ENCODE data around the gene CEMIP. TPM values are rescaled to one million over a fixed set of nuclear protein-coding genes. Genes with fewer than 3 reads are reported as not detected.

The CEMIP gene
- total and polyA plus RNA-seq, 2 experiments from 2014 or later: 0.27 to 2.1 TPM

GRCh38 chr15:80948651-80949292, 169.6 kb downstream of the CEMIP start:
- H3K79me2 ChIP-seq (replicated peaks; ENCODE audit: insufficient read depth): no peaks in the 10 kb centered on the region
- no peak overlapping the region for H3K4me3 ChIP-seq
- H3K27ac Mint-ChIP-seq: no peak overlapping the region
- H3K27me3 Mint-ChIP-seq (ENCODE audit: insufficient read depth, low read depth, poor library complexity): peaks cover 5% of the 10 kb centered on the region
- peaks cover 3% of the 10 kb centered on the region; the same call in 1 of the 2 replicates for H3K36me3 ChIP-seq (ENCODE audit: insufficient read depth)
- peaks cover 39% of the 10 kb centered on the region for H3K36me3 Mint-ChIP-seq (ENCODE audit: low read depth)
- no peak for DNase-seq (ENCODE audit: low spot score)
- no peaks in the 10 kb centered on the region for H3K4me1 ChIP-seq (ENCODE audit: insufficient read depth)
- H3K4me1 Mint-ChIP-seq: peaks cover 11% of the 10 kb centered on the region
- no peaks in the 10 kb centered on the region for H3K9me2 ChIP-seq (ENCODE audit: insufficient read depth)
- no peaks in the 10 kb centered on the region for H3K9me3 Mint-ChIP-seq
- H3K27ac ChIP-seq (ENCODE audit: low read depth): no peak overlapping the region
- no peaks in the 10 kb centered on the region for H4K20me1 ChIP-seq (replicated peaks; ENCODE audit: insufficient read depth)
- no peak overlapping the region for H2AFZ ChIP-seq
- no peaks in the 10 kb centered on the region for H3K27me3 ChIP-seq (ENCODE audit: insufficient read depth)
- H3F3A ChIP-seq (replicated peaks; ENCODE audit: low read depth): no peaks in the 10 kb centered on the region
- TF ChIP-seq EZH2 (IDR thresholded peaks at IDR 0.05; ENCODE audit: low read depth, unreplicated experiment): no peak
- no peak overlapping the region for H3K4me2 ChIP-seq
- H3K4me3 Mint-ChIP-seq: no peak overlapping the region
- ATAC-seq: no peak

GRCh38 chr15:80949756-80950155, 170.6 kb downstream of the CEMIP start:
- Histone ChIP-seq H3F3A (replicated peaks; ENCODE audit: low read depth) (no peaks in the 10 kb centered on the region), H3K36me3 (ENCODE audit: insufficient read depth) (peaks cover 3% of the 10 kb centered on the region; the same call in 1 of the 2 replicates), H3K79me2 (replicated peaks; ENCODE audit: insufficient read depth) (no peaks in the 10 kb centered on the region), H3K9me2 (ENCODE audit: insufficient read depth) (no peaks in the 10 kb centered on the region), H3K4me2 (no peak overlapping the region), H2AFZ (no peak overlapping the region), H3K27ac (ENCODE audit: low read depth) (no peak overlapping the region), H3K4me1 (ENCODE audit: insufficient read depth) (peaks cover 8% of the 10 kb centered on the region), H3K27me3 (ENCODE audit: insufficient read depth) (no peaks in the 10 kb centered on the region), H4K20me1 (replicated peaks; ENCODE audit: insufficient read depth) (no peaks in the 10 kb centered on the region), H3K4me3 (no peak overlapping the region)
- H3K27me3 Mint-ChIP-seq (ENCODE audit: insufficient read depth, low read depth, poor library complexity): peaks cover 11% of the 10 kb centered on the region
- H3K27ac Mint-ChIP-seq: no peak overlapping the region
- no peak for TF ChIP-seq CREB1 (CRISPR knock-in tag; IDR thresholded peaks at IDR 0.05; ENCODE audit: low read depth)
- TF ChIP-seq NANOG (IDR thresholded peaks at IDR 0.05; ENCODE audit: borderline replicate concordance): no peak
- TF ChIP-seq EZH2 (IDR thresholded peaks at IDR 0.05; ENCODE audit: low read depth, unreplicated experiment): no peak
- TF ChIP-seq POLR2AphosphoS5 (IDR thresholded peaks at IDR 0.05; ENCODE audit: low read depth): no peak
- TF ChIP-seq JUNB (IDR thresholded peaks at IDR 0.05; ENCODE audit: unreplicated experiment): no peak
- TF ChIP-seq REST (IDR thresholded peaks at IDR 0.05; ENCODE audit: unreplicated experiment): no peak
- no peak for DNase-seq (ENCODE audit: low spot score)
- H3K9me3 Mint-ChIP-seq: no peaks in the 10 kb centered on the region
- H3K4me3 Mint-ChIP-seq: no peak overlapping the region
- no peak for ATAC-seq
- peaks cover 20% of the 10 kb centered on the region for H3K4me1 Mint-ChIP-seq
- peaks cover 39% of the 10 kb centered on the region for H3K36me3 Mint-ChIP-seq (ENCODE audit: low read depth)
